Measurements from ENCODE around the gene ZXDC.
A peak's percentile ranks its signal among the peaks of the same experiment; 100 is the strongest.

ZXDC gene

DNA sequence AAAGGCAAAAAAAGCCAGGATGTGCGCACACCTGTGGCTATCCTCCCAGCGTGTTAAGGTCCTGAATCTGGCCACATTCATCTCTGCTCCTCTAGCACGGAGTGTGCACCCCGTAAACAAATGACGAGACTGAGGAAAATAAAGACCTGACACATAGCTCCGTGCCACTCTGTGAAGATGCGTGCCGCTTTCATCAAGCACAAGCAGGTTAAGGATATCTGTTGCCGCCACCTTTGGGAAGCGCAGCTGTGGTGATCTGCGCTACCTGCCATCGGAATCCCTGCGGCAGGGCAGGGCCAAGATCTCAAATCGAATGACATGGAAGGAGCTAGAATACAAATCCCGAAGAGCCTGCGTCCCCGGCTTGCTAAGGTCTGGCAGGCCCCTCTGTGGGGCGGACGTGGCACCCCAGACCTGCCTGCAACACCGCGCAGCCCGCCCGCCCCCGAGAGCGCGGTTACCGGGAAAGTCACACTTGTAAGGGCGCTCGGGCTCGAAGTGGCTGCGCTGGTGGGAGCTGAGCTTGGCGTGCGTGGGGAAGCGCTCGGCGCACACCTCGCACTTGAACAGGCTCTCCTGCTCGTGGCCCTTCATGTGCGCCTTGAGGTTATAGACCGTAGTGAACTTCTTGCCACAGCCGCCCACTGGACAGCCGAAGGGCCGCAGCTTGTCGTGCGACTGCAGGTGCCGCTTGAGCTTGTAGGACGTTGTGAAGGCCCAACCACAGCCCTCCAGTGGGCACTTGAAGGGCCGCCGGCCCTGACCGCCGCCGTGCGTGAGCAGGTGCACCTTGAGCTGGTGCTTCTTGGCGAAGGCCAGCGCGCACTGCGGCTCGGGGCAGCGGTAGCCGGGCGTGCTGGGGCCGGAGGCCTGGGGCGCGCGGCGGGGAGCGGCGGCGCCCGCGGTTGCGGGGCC, 936 bp downstream of the ZXDC start:
- Mint-ChIP-seq H3K36me3 (peaks cover 4% of the 10 kb centered on the region), H3K27ac (peak overlapping the region; percentile 47), H3K27me3 (no peaks in the 10 kb centered on the region), H3K4me1 (peaks cover 59% of the 10 kb centered on the region), H3K9me3 (no peaks in the 10 kb centered on the region), H3K4me3 (peak overlapping the region; percentile 84)

DNA sequence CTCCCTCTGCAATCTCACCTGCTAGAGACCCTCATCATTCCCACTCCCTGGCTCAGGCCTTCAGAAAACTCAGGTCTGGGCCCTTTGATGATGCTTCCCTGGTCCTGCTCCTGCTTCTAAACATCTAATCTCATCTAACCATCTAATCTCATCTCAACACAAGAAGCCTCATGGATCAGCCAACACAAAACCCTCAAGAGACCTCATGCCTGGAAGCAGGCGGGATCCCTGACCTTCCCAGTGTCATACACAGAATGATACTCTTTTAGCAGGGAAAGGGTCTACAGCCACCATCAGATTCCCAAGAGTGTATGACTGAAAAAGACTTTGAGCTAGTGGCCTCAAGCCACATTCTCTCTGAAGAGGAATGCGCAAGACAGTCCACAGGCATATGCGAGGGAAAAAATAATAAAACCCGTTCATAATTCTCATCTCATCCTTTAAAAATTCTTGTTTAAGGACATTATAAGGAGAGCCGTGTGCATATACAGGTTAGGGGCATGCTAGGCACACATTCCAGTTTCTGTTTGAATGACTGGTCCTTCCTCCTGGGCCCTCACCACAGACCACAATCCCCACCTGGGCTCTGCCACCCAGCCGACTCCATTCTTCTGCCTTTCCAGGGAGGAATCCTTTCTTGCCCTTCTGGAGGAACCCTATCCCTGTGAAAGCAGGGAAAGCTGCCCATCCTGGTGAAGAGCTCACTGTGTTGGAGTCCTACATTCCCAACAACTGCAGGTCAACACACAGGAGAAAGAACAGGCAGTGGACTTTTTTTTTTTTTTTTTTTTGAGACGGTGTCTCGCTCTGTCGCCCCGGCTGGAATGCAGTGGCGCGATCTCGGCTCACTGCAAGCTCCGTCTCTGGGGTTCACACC, 2.2 kb downstream of the ZXDC start:
- Mint-ChIP-seq H3K27ac (peak overlapping the region; percentile 86), H3K4me3 (peak overlapping the region; percentile 84), H3K27me3 (no peaks in the 10 kb centered on the region), H3K9me3 (no peaks in the 10 kb centered on the region), H3K36me3 (peaks cover 11% of the 10 kb centered on the region), H3K4me1 (peaks cover 71% of the 10 kb centered on the region)

DNA sequence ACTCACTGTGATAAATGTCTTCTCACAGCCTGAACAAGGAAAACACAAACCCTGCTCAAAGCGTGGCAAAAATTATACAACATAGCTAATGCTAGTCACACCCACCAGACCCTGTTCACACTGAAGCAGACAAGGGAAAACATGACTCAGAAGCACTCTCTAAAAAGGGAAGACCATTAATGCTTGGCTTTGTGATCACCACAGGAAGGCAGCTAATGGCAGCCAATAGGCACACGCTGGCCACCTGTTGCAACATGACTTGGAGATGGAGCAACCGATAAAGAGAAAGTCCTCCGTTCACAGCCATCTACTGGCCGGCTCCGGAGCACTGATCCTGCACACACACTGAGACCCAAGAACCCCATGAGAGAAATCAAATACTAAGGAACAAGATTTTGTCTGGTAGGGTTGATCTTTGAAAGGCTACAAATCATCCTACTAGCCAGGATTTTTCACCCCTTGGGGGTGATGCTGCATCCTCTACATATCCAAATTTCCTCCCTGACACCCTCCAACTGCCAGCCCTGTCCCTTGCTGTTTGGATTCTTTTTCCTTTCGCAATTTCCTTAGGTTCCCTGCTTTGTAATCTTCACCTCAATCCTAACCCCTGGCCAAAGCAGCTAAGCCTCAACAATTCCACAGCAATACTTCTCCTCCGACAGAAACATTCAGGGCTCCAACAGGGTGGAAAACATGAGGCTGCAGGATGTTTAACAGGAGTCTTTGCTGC, 3.2 kb downstream of the ZXDC start:
- H3K4me1 Mint-ChIP-seq = peaks cover 78% of the 10 kb centered on the region
- peak overlapping the region; percentile 84 for H3K4me3 Mint-ChIP-seq
- H3K27ac Mint-ChIP-seq = peak overlapping the region; percentile 86
- no peaks in the 10 kb centered on the region for H3K27me3 Mint-ChIP-seq
- no peaks in the 10 kb centered on the region for H3K9me3 Mint-ChIP-seq
- peaks cover 11% of the 10 kb centered on the region for H3K36me3 Mint-ChIP-seq

DNA sequence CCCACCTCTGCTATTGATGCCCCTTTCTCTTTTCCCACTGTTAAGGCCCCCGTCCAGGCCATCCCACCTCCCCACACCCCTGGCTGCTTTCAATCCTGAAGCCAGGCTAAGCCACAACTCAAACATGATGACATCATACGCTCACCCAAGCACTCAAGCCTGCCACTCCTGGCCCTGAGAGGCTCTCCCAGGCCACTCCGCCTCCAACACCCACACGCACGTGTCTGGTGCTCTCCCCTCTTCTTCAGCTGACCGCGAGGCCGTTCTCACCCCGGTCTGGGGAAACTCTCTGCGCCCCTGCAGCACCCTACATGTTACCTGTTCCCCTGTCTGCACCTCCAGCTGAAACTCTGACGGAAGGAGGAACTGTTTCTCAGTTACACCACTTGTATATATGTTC, 6.2 kb downstream of the ZXDC start:
- peak overlapping the region; percentile 86 for H3K27ac Mint-ChIP-seq
- H3K4me1 Mint-ChIP-seq = peaks cover 69% of the 10 kb centered on the region
- H3K36me3 Mint-ChIP-seq = peaks cover 11% of the 10 kb centered on the region
- H3K9me3 Mint-ChIP-seq = no peaks in the 10 kb centered on the region
- H3K4me3 Mint-ChIP-seq = no peak overlapping the region
- H3K27me3 Mint-ChIP-seq = no peaks in the 10 kb centered on the region

DNA sequence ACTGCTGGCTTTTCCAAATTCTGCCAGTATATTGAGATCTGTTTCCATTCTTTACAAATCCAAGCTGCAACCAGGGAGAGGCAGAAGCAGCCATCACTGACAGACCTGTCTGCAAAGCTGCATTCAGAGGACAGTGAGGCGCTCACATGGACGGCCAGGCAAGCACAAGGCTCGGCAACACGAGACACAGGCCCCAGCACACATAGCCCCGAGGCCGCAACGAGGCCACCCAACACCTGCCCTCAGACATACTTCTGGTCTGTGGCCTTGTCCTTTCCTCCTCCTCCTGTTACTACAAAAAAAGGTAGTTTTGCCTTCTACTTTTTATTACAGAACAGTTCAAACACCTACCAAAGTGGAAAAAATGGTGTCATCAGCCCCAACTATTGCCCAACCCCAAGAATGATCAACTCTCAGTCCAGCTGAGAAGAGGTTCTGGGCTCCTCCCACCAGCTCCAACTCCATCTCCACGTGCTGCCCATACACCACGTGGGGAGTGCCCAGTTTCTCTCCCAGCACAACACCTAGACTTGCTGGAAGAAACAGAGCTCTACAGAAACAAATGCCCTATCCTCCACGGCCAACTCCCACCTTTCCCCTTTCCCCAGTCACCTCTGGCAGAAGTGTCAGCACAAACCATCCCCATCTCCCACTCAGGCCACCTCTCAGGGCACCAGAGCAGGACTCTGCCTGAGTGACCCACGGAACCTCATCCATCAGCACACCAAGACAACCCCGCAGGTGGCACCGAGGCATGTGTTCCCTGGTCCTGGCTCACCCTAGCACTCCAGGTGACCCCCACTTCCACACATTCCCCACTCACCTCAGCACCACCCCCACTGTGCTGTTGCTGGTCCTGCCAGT, 7.4 kb downstream of the ZXDC start:
- Mint-ChIP-seq H3K27me3 (no peaks in the 10 kb centered on the region), H3K27ac (no peak overlapping the region), H3K36me3 (peaks cover 8% of the 10 kb centered on the region), H3K9me3 (no peaks in the 10 kb centered on the region), H3K4me3 (no peak overlapping the region), H3K4me1 (peaks cover 57% of the 10 kb centered on the region)

DNA sequence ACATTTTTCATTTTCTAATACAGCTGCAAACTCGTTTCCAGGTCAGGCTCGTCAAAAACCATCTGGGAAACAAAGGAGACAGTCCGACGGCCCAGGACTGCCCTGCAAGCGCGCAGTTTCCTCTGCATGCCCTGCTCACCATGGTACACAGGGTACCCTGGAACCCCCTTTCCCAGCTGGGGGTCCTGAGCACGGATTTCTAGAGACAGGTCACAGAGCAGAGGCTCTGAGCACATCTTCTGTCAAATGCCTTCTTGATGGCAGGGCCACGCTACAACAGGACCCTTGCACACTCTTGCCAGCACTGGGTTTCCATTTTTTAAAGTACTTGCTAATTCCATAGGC, 8.1 kb downstream of the ZXDC start:
- Mint-ChIP-seq H3K27ac (no peak overlapping the region), H3K4me3 (no peak overlapping the region), H3K4me1 (peaks cover 50% of the 10 kb centered on the region), H3K9me3 (no peaks in the 10 kb centered on the region), H3K36me3 (peaks cover 7% of the 10 kb centered on the region), H3K27me3 (no peaks in the 10 kb centered on the region)

DNA sequence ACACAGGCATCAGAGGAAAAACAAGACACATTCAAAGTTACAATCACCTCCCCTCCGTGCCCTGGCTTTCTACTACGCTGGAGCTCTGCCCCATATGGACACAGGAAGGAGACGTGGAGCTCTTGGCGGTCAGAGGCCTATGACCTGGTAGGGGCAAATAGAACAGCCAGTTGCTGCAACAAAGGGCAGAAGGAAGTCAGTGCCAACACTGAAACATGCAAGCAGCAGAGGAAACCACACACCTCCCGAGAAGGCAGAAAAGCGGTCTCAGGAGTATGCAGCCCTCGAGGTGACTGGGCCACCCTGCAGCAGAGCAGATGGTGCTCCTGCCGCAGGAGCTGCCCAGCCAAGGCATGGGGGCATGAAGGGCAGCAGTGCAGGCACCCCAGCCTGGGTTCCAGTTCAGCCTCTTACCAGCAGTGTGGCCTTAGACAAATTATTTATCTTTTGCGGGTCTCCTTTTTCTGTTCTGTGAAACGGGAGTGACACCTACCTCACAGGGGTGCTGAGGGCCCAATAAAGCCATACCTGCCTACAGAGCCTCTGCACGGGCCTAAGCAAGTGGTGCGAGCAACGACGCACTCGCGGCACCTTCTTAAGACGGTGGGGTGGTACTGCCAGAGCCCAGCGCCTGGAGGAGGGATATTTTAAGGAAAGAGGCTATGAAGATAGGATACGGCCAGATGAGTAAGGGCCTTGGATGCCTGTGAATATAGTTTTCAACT, 8.6 kb downstream of the ZXDC start:
- H3K4me1 Mint-ChIP-seq = peaks cover 45% of the 10 kb centered on the region
- H3K4me3 Mint-ChIP-seq = no peak overlapping the region
- H3K27me3 Mint-ChIP-seq = no peaks in the 10 kb centered on the region
- H3K27ac Mint-ChIP-seq = peak overlapping the region; percentile 21
- H3K9me3 Mint-ChIP-seq = no peaks in the 10 kb centered on the region
- H3K36me3 Mint-ChIP-seq = peaks cover 7% of the 10 kb centered on the region

DNA sequence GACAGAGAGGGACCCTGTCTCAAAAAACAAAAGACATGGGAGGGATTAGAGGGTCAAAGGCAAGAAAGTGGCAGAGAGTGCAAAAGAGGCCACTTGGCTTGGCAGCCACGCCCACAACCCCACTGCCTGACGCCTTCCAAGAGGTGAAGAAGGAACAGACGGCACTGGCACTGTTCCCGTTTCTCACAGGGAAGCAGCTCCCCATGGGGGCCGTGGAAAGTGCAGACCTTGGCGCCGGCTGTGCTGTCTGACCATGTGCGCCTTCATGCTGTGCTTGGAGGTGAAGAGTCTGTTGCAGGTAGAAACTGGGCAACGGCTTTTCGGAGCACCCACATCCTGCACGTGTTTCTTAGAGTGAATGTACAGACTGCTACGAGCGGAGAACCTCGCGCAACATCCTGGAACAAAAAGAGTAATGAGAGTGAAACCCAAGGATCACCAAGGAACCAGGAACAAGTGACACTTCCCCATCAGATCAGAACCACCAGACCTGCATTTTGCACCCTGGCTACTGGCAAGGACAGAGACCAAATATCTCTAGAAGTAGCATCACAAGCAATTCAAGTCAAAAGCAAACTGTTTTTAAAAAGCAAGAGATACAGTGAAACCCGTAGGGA, 9.7 kb downstream of the ZXDC start:
- Mint-ChIP-seq H3K36me3 (peaks cover 7% of the 10 kb centered on the region), H3K4me3 (no peak overlapping the region), H3K9me3 (no peaks in the 10 kb centered on the region)

DNA sequence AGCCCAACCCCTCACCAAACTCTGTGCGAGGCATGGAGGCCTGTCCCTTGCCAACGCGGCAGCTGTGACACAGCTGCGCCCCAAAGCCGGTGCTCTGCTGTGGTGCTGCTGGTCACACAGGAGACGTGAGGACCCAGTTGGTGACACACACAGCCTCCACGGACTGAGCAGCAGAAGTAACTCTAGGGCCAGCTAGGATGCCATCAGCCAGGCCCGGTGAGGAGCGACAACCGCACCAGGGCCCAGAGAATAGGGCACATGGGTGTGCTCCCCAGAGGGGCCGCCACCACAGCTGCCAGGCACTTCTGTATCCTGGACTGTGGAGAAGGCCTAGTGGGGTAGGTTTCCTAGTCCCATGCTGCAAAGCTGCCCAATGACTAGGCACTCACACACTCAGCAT, 10.7 kb downstream of the ZXDC start:
- Mint-ChIP-seq H3K36me3 (peaks cover 7% of the 10 kb centered on the region), H3K4me3 (no peak overlapping the region), H3K9me3 (no peaks in the 10 kb centered on the region), H3K4me1 (peaks cover 30% of the 10 kb centered on the region), H3K27me3 (no peaks in the 10 kb centered on the region), H3K27ac (no peak overlapping the region)

More for the DNA sequence above, 9.7 kb downstream of the ZXDC start:
- H3K4me1 Mint-ChIP-seq = peaks cover 35% of the 10 kb centered on the region
- no peaks in the 10 kb centered on the region for H3K27me3 Mint-ChIP-seq
- no peak overlapping the region for H3K27ac Mint-ChIP-seq

DNA sequence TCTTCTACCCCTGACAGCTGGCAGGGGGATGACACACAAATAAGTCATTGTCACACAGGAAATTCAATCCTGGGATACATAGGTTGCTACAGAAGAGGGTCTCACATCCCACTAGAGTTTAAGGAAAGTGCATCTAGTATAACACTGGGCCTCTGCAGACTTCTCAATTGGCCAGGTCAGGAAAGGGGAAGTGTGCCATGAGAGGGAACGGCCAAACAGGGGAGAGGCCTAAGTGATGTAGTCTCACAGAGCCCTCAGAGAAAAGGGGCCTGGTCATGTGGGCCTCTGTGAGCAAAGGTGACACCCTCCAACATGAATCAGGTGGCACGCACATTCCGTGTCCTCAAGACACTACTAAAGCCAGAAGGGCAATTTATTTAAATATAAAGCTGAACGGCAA, 11.2 kb downstream of the ZXDC start:
- Mint-ChIP-seq H3K27ac (no peak overlapping the region), H3K4me1 (peaks cover 25% of the 10 kb centered on the region), H3K9me3 (no peaks in the 10 kb centered on the region), H3K4me3 (no peak overlapping the region), H3K36me3 (peaks cover 5% of the 10 kb centered on the region), H3K27me3 (no peaks in the 10 kb centered on the region)

DNA sequence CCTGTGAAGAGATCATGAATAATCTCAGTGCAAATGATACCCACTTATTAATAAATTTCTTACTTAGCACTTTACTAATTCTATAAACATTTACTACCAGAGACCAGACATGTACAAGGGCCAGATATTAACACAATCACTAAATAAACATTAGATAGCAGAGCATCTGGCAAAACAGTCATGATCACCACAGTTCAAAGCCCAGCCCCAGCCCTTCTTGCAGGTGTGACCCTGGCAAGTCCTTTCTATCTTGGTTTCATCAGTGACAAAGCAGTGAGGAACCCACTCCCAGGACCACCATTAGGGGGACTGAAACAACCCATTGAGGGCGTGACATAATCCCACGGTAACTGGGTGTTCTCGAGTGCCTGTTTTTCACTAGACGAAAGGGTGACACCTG, 11.6 kb downstream of the ZXDC start:
- no peaks in the 10 kb centered on the region for H3K9me3 Mint-ChIP-seq
- H3K36me3 Mint-ChIP-seq = peaks cover under 1% of the 10 kb centered on the region
- H3K27ac Mint-ChIP-seq = no peak overlapping the region

DNA sequence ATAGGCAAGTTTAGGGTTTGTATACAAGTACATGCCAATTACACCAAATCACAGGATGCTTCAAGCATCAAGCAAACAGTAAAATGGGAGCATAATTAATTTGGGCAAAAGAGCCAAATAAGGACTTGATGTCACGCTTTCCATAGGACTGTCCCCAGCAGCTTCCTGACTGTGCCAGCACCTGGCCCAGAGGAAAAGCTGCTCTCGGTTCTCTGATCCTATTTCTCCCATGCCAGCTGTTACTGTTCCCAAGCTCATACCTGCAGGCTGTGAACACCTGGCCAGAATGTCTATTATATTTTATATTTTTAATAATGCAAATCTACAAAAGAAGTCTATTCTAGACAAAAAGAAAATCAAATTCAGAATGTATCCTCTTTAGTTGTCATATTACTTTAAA, 12.2 kb downstream of the ZXDC start:
- no peaks in the 10 kb centered on the region for H3K36me3 Mint-ChIP-seq
- no peaks in the 10 kb centered on the region for H3K27me3 Mint-ChIP-seq

More for the DNA sequence above, 11.6 kb downstream of the ZXDC start:
- H3K27me3 Mint-ChIP-seq = no peaks in the 10 kb centered on the region
- no peak overlapping the region for H3K4me3 Mint-ChIP-seq
- H3K4me1 Mint-ChIP-seq = peaks cover 21% of the 10 kb centered on the region

DNA sequence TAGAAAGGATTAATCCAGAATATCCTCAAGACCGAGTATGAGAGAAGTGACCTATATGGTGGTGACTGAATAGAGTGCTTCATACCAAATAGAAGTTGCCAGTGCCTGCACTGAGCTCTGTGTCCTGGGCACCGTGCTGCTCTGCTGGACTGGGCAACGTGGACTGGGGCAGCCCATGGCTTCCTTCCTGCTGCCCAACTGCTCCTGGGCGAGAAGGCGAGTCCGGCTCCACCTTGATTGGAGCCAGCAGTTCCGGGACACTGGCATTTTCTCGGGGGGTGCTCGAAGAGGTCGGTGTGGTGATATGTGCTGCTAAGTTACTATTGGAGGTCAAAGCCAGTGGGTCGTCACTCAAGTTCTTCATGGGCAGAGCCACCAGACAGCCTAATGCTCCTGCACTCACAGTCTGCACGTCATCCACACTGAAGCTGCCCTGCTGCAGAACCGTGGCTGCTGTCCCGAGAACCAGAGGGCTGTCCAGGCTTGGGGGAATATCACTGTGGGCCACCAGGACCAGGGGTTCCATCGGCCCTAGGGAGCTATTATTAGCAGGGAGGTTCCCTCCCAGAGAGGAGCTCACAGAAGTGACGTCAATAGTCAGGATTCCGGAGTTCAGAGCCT, 14.1 kb downstream of the ZXDC start:
- H3K4me1 Mint-ChIP-seq = peaks cover 12% of the 10 kb centered on the region
- H3K36me3 Mint-ChIP-seq = peaks cover under 1% of the 10 kb centered on the region
- no peaks in the 10 kb centered on the region for H3K9me3 Mint-ChIP-seq
- H3K27me3 Mint-ChIP-seq = no peaks in the 10 kb centered on the region
- H3K27ac Mint-ChIP-seq = no peak overlapping the region
- no peak overlapping the region for H3K4me3 Mint-ChIP-seq

More for the DNA sequence above, 12.2 kb downstream of the ZXDC start:
- no peak overlapping the region for H3K27ac Mint-ChIP-seq
- no peaks in the 10 kb centered on the region for H3K9me3 Mint-ChIP-seq
- H3K4me3 Mint-ChIP-seq = no peak overlapping the region
- H3K4me1 Mint-ChIP-seq = peaks cover 19% of the 10 kb centered on the region

All from activated naive CD4-positive, alpha-beta T cell treated with anti-CD3 and anti-CD28 coated beads, Interleukin-2, amount 50 U/mL, for 24 hours (primary cell).